ENCODE measurements around the gene ZDHHC3.
"Not testable (repeated sequence)": the region's sequence is repeated elsewhere in the genome, so short reads cannot be mapped to it uniquely, and the experiment has no call there.

ZDHHC3 gene

DNA sequence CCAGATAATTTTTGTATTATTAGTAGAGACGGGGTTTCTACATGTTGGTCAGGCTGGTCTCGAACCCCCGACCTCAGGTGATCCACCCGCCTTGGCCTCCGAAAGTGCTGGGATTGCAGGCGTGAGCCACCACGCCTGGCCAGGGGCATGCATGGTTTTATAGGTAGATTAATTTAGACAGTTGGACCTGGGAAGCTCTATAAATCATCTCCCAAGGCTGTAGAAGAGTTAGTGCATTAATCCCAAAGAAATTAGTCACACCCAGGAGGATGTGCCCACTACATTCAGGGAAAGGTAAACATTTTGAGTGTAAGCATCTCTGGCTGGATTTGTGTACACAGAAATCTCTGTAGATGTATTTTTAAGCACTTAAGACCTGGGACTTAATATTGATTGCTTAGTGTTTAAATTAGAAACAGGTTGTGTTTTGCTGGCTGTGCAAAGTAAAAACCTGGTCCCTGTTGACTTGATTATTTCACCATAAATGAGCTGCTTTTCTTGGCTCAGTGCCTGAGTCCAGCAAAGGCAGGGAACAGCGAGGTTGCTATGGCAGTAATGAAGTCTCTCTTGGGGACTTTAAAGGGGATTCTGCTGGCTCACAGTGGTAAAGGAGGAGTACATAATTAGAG, 19.3 kb upstream of the ZDHHC3 start:
- DNase-seq = no peak

DNA sequence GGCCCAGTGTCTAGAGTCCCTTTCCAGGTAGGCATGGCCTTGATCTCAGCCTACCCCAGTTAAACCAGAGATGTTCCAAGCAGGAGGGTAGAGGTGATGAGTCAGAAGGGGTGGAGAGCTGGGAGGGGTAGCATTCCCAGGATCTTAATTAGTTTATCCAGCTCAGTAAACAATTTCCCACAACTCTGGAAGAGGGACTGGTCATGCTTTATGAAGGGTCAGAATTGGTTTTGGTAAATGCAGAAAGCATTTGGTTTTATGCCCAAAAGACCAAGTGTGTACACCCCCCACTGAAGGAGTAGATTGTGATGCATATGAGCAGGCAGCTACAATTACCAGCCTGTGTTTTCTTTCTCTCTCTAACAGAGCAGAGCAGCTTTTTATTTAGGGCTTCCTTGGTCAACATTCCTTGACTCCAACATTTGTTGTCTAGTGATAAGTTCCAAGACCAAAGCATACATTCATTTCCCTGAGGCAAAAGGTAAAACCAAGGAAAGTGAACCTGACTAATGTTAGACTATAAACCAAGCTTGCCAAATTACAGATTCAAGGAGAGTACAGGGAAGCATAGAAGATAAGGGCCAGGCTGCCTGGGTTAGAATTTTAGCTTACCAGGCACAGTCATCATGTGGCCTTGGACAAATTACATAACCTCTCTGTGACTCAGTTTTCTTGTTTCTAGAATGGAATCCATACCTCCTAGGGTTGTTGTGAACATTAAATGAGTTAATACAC, 17.7 kb upstream of the ZDHHC3 start:
- DNase-seq = no peak

DNA sequence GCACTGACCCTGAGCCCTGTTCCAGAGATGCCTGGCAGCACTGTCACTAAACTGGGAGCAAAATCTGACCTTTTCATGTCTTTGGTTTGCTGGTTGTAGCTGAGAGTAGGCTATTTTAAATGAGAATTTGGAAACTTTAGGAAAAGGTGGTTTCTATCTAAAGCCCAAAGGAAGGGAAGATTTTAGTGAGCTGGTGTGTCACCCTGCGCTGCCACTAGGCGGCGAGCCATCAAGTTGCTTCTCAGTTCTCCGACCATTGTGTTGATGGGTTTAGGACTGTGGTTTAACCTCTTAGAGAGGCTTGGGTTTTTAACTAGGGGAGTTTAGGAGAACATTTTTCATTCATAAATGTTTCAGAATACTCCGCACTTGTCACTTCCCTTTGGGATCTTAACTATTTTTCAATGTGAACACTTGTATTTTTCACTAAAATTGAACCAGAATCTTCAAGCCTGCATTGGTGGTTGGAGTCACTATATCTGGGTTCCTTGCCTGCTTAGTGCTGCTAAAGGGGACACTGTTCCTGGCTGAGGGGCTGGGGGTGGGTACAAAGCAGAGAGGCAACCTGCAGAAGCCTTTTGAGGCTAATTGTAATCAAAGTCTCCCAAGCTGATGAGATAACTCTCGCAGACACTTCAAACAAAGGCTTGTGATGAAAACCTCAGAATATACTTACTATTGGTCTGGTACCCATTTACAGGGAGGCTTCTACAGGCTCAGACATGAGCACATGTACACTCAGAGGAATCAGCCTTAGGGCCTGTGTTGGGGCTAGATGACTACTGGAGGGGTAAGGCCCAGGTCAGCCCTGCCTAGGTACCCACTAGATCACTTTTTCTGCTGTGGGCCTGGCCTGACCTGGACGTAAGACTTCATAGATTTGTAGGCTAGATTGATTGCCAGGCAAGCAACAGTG, 16.8 kb upstream of the ZDHHC3 start:
- peak; percentile 25 to 62 (median 53) for DNase-seq

DNA sequence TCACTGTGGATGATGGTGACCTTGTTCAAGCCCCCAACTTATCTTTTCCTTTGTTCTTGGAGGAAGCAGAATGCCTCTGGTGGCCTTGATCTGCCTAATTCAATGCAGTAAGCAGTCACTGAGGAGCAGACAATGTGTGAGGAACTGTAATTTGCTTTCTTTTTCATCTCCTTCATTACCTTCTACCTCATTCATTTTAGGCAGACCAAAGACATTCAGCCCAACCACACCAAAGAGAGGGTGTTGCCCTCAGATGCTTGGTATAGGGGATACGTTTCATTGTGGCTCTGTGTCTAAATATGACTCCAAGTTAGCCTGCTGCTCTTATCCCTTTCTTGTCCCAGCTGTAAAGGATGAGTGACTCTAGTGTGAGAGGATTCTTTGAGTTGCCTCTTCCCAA, 15.4 kb upstream of the ZDHHC3 start:
- no peak for DNase-seq

DNA sequence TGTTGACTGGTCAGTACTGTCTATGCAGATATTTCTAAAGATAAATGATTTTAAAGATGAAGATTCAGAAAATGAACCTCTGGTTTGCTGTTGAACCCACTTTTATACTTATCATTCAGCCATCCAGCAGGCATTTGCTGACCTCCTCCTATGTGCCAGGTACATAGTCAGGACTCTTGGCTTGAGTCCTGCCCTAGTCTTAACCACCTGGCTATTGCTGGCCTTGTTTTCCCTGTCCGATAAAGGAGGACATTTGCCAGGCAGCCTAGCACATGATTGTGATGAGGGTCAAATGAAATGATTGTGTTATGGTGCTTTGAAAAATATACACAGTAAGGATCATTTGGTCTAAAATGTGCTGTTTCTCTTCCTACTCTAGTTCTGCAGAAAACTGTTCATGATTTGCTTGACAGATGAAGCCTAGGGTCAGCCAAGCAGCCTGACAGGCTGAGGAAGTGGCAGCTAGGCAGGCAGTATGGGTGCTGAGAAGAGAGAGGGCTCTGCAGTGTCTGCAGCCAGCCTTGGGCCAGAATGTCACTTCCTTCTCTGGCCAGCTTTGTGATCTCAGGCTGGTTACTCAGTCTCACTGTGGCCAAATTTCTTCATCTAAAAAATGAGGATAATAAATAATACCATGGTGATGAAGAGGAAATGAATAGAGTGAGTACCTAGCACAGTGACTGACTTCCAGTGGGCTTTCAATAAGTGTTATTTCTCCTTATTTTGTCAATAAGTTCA, 13.8 kb upstream of the ZDHHC3 start:
- peak; percentile 11 to 45 (median 28) for DNase-seq

DNA sequence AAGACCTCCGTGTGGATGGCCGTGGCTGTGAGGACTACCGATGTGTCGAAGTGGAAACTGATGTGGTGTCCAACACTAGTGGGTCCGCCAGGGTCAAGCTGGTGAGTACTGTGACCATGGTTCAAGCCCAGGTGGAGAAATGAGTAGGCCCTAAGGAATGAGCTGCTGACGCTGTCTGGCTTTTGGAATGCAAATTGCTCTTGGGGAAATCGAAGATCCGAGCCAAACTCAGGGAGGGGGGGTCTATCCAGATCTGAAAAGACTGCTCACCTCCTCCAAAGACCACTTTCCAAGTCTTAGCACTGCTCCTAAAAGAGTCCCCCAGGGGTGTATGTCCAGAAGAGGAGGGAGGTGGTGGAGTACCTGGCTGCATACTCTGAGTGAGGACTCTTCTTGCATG, 13.2 kb upstream of the ZDHHC3 start:
- DNase-seq = no peak

DNA sequence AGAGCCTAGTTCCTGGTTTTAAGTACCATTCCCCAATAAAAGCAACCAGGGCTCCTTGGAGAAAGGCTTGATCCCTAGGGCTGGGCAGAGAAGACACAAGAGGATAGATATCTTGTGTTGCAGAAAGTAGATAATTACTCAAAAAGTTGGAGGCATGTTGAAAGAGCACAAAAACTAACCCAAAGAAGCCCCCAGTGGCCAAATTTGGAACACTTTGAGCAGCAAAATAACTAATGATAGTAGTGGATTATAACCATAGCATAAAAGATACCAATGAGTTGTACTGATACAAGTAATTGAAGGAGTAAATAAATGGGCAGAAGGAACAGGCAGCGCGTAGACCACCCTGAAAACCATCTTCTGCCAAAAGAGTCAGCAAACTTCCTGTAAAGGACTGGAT, 12.1 kb upstream of the ZDHHC3 start:
- DNase-seq = peak; percentile 36 to 40 (median 38)

DNA sequence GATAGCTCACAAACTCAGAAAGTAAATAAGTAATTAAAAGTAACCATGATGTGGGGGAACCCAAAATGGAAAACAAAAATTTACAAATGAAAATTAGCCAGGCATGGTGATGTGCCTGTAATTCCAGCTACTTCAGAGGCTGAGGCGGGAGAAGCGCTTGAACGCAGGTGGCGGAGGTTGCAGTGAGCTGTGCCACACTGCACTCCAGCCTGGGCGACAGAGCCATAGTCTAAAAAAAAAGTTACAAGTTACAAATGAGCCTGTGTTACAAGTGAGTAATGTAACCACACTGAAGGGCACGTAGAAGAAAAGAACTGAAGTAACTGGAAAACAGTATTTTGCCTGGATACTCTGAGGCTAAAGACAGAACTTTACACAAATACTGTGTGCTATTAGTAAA, 11.4 kb upstream of the ZDHHC3 start:
- no peak for DNase-seq

DNA sequence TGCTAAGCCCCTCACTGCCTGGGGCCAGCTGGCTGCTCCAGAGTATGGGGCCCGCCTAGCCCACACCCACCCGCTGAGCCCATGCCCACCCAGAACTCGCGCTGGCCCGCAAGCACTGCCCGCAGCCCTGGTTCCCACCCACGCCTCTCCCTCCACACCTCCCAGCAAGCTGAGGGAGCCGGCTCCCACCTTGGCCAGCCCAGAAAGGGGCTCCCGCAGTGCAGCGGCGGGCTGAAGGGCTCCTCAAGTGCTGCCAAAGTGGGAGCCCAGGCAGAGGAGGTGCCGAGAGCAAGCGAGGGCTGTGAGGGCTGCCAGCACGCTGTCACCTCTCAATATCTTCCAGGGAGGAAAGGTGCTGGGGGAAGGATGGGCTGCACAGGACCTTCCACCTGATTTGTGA, 10.4 kb upstream of the ZDHHC3 start:
- DNase-seq = not testable (repeated sequence)

DNA sequence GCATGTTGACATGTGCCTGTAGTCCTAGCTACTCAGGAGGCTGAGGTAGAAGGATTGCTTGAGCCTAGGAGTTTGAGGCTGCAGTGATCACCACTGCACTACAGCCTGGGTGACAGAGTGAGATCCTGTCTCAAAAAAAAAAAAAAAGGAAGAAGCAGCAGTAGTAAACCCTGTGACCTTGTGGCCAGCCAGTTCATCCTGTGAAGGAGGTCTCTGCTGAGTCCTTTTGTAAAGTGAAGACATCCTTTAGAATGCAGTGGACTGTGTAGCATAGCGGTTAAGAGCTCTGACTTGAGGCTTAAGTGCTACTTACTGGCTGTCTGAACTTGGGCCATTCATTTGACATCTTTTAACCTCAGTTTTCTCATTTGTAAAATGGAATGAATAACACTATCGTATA, 8.4 kb upstream of the ZDHHC3 start:
- peak in 2 of 3 donors; percentile 37 for DNase-seq

DNA sequence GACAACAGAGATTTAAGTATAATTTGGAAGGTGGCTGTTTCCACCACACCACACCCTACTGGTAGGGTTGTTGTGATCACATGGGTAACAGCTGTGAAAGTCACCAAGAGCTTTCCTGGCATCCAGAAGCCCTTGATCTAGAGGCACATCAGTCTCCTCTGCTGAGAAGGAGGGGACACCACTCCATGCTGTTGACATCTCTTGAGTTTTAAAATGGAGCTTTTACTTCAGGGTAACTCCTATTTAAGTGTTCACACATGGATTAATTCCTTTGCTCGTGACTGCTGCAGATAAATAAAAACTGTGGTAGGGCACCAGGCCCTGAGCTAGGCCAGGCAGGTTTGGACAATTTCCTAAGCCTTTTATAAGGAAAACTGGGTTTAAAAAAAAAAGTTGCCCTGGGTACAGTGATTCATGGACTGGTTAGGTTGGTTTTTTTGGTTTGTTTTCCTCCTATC, 7.5 kb upstream of the ZDHHC3 start:
- no peak for DNase-seq

DNA sequence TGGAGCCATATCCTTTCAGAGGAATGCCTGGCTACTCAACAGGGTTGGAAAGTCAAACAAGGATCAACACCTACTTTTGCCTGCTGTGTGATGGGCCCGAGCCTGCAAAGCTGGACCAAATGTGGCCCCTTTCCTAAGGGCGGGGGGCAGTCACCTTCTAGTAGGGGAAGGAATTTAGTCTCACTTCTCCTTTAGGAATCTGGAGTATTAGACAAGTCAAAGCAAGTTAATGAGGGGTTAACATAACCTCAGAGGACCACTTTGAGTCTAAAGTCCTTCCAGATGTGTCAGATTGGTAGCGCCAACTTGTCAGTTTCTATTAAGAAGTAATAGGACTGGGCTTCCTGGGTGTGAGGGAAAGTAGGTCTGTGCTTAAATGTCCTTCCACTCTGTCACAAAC, 6.8 kb upstream of the ZDHHC3 start:
- no peak for DNase-seq

DNA sequence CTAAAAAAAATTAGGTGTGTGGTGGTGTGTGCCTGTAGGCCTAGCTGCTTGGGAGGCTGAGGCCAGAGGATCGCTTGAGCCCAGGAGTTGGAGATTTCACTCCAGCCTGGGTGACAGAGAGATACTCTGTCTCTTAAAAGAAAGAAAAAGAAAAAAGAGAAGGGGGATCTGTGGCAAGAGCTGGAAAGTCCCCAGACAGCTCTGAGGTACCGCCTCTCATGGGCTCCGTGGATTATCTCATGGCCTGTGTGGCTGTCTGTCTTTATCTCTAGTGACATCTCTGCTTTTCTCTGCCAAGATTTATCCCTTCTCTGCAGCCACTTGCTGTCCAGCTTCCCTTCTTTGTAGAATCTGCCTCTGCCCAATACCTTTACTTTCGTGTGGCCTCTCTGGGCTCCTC, 5.8 kb upstream of the ZDHHC3 start:
- DNase-seq = peak in 1 of 3 donors; percentile 47

DNA sequence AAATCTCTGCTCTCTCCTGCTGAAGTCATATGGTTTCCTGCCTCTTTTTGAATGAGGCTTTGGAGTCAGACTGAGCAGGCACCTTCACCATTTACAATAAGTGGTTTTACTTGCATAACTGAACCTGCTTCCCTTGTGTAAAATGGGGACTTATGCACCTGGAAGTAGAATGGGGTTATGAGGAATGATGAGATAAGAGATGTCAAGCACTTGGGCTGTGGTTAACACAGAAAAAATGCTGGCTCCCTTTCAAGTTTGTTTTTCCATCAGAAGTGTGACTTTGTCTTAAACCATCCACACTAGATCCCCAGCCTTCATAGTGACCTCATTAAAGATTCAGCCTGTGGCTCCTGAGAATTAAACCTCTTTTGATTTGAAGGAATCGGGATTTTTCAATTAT, 5.2 kb upstream of the ZDHHC3 start:
- DNase-seq = no peak

DNA sequence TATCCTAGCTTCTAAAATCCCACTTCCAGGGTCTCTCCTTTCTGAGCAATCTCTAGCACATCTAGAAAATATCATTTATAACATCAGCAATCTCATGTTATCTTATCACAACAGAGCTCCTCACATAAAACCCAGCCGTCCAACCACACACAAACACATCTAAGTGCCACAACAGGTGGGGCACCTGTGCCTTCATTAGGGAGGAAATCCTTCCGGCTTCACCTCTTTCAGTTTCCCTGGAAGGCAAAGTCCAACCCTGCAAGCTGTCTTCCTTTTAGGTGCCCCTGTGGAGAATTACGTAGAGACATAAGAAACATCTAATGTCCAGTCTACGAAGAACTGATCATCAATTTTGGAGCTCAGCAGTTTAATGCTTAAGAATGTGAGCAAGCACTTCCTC, 1.6 kb downstream of the ZDHHC3 start:
- DNase-seq = no peak

DNA sequence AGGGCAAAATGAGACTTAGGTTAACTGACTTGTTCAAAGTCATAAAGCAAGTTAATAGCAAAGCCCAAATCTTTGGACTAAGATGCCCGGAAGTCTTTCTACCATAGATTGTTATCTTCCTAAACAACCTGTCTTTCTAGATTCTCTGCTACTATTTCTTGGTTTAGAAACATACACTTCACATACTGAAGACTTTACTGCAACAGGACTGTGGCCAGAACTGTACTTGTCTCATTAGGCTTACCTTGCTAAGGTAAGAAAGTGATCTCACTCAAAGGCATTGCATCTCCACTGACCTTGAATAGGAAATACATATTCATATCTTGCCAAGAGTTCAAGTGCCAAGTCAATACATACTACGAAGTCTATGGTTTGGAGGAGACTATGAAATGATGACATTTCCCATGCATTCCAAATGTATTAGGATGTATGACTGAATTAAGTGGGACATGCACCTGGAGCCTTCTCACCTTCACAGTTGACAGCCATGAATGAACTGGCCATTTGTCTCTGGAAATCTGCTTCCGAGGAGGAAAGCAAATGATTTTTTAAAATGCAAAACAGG, 5.0 kb downstream of the ZDHHC3 start:
- no peak for DNase-seq

DNA sequence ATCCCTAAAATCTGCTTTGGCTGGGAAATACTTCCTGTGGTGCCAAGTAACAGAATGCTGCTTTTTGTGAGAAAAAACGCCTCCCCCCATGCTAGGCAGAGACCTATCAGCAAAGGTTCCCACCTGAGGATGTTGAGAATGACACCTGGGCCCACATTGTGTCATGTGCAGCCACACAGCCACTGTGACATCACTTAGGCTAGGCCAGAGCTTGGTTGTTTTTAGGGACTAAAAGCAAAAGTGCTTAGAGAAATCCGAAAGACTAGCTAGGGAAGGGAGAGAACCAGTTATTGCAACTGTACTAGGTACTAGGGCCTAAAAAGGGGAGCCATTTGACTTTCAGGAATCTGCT, 6.2 kb downstream of the ZDHHC3 start:
- DNase-seq = no peak

DNA sequence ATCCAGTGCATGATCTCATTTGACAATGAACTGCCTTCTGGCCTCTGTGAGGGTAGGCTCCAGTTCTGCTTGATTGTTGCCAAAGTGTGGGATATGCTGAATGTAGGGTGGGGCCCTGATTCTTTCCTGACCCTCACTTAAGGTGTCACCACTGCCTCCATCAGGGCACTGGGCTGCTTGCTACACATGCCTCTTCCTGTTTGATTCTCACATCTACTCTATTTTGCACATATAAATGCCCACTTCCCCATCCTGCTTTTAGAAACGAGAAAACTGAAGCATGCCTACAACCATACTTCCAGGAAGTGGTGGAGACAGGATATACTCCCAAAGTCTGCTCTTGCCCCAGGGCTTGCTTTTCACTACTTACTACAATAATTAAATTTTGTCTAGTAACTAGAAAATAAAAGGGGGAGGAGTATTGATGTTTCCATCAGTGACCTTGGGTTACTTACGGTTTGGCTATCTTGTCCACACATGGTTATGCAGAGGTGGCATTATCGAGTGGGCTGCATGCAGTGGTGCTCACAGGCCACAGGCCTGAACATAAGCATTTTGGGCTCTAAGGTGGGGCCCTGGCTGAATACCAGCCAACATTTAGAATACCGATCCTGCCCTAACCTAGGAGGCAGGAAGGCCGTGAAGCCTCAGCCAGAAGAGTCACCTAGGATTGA, 6.7 kb downstream of the ZDHHC3 start:
- DNase-seq = no peak

DNA sequence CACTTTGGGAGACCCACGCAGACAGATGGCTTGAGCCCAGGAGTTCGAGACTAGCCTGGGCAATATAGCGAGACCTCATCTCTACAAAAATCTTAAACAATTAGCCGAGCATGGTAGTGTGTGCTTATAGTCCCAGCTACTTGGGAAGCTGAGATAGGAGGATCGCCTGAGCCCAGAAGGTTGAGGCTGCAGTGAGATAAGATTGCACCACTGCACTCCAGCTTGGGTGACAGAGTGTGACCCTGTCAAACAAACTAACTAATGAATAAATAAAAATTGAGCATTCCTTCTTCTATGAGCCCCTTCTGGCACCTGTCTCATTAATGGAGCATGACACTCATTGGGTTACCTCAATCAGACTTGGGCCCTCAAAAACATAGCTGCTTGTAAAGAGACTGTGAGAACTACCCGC, 7.5 kb downstream of the ZDHHC3 start:
- DNase-seq = no peak

DNA sequence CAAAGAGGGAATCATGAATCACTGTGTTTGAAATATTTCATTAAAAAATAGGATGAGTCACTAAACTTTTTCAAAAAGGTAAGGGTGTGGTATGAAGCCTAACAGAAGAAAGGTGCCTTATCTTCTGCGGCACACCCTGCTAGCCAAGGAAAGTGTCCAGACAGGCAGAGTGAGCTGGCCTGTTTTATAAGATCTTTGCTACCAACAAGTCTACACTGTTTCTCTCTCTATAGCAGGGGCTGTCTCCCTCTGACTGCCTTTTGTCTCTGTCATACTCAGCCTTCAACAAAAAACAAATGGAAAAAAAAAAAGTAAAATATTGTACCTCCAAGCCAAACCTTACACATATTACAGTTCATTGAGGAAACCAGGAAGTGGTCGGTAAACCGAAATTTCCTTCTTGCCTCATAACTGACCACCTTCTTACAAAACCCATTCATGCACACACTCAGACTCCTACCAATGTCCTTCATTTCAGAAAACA, 9.1 kb downstream of the ZDHHC3 start:
- peak; percentile 19 to 63 (median 55) for DNase-seq

DNA sequence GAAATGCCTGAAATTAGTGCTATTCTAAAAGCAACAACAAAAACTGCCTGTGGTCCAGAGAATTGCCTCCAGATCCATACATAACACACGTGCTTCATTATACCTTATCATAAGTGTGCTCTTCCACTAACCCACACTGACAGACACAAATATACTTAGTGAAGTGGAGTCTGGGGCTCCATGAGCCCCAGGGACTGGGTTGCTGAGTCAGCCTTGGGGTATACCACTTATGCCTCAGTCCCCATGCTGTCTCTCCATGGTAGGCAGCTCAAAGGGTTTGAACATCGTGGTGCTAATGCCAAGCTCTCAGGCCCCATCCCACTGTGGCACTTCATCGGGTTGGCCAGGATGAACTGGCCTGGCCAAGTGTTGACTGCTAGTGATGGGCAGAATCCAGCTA, 10.8 kb downstream of the ZDHHC3 start:
- DNase-seq = no peak
